Activated naive CD4-positive, alpha-beta T cell (primary cell): ENCODE results near the gene NR3C1.

Experiments used
- DNase-seq, 4 experiments: peaks; one replicate each; lab custom pipeline; 2025; lab: John Stamatoyannopoulos, UW

NR3C1 gene

DNA sequence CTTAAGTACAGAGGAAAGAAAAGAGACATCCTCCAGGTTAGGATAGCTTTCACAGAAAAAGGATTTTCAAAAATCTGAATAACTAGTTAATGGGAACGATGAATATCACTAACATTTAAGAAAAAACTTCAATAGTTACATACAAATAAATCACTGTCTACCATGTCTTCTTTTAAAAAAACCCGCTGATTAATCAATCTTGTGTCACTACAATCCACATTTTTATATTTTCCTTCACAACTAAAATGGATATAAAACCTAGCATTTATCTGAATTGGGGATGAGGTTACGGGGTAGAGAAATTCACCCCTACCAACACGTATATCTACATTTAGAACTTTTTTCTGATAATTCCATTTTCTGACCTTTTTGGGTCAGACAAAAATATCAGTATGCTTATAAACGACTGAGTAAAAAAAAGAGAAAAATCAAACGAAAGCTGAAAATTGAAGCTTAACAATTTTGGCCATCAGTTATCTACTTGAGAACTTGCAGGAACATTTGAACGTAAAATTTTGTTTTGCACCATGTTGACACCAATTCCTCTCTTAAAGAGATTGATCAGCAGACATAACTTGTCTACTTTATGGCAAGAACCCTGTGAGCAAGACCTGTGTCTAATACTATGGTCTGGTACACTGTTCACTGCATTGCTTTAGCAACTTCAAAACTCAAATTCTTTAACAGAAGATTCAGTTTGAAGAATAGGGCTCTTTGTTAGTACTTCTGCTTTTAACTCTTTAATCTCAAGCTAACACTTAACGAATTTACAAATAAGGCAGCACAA, 4.8 kb downstream of the NR3C1 start:
- DNase-seq = no peak

- no peak for DNase-seq
Measured at GRCh38 chr5:143398053-143398355, 5.5 kb downstream of the NR3C1 start.

DNA sequence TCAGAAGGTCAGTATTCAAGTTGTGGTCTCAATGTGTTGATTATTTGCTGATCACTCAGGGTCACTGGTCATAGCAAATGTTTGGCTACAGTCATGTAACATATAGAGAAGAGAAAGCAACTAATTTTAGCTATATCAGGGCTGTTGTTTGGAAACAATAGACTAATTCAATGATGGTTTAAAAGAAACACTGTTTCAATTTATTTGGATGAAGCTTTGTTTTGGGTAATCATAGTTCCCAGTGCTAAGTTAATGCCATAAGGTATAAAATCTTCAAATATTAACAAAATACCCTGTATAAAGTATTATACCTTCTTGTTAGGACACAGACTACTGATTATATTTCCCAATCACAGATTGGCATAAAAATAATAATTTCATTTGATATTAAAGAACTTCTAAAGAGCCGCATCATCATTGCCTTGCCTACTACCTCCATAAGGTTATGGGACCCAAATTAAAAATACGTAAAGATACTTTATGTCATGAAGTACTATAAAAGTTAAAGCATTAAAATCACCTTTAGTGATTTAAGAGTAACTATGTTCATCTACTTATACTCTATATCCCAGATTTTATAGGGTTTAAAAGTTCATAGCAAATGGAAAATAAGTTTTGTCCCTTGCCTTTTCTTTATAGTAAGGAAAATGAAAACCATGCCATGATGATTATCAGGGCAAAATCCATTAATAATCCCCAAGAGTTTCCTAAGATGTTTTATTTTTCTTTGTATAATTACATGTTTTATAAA, 6.0 kb downstream of the NR3C1 start:
- no peak for DNase-seq

- no peak for DNase-seq
Measured at GRCh38 chr5:143396353-143396940, 7.0 kb downstream of the NR3C1 start.

GRCh38 chr5:143395638-143396352, 7.7 kb downstream of the NR3C1 start:
- DNase-seq = no peak

DNA sequence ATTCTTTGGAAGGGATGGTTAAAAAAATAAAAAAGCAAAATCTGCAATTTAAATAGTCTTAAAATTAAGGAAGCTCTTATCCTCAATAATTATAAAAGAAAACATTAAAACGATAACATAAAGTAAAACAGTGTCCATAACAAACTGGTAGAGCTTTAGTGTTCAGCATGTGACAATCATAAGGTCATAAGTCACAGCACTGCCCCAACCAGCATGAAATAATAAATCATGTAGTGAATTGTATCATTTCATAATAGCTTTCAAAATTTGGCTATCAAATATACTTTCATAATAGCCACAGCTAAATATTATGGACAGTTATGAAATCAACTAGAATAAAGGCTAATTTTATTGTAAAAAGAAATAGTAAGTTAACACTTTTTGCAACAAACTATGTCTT, 10.0 kb downstream of the NR3C1 start:
- DNase-seq = no peak

DNA sequence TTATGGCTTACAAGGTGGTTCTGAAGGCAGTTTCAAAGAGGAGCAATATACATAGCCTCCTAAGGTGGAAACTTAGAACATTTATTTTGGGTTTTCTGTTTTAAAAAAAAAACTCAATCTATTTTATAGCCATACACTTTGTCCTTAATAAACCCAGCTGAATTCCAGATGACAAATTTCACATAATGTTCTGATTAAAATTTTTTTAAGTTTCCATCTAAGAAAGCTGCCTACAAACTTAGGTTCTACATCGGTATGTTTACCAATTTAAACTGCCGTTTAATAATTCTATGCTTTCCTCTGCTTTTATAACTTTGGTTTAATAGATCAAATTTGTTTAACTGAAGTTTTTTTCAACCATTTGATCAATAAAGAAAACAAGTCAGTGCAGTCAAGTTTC, 12.5 kb downstream of the NR3C1 start:
- no peak for DNase-seq

GRCh38 chr5:143390258-143390657, 13.2 kb downstream of the NR3C1 start:
- DNase-seq = no peak

DNA sequence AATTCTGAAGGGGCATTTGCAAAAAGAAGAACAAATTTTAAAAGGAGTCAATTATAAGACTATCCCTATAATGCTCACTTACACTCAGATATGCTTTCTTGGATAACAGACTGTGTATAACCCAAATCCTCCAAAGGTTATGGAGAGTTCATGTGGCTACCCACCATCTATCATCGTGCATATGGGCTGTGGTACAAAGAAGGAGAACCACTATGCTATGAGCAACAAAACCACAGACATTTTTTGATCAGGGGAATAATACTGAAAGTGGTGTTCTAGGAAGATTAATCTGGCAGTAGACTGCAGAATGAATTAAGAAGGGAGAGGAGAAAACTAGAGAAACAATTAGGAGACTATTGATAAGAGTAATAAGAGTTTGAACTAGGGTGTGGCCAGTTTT, 16.8 kb downstream of the NR3C1 start:
- no peak for DNase-seq

- no peak for DNase-seq
Measured at GRCh38 chr5:143384865-143385657, 18.4 kb downstream of the NR3C1 start.

DNA sequence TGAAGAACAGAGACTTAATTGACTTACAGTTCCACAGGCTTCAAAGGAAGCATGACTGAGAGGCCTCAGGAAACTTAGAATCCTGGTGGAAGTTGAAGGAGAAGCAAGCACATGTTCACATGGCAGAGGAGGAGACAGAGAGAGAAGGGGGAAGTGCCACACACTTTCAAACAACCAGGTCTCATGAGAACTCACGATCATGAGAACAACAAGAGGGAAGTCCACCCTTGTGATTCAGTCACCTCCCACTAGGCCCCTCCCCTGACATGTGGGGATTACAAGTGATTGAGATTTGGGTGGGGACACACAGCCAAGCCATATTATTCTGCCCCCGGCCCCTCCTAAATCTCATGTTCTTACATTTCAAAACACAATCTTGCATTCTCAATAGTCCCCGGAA, 19.5 kb downstream of the NR3C1 start:
- DNase-seq = no peak

- DNase-seq = no peak
Measured at GRCh38 chr5:143379606-143380005, 23.9 kb downstream of the NR3C1 start.

DNA sequence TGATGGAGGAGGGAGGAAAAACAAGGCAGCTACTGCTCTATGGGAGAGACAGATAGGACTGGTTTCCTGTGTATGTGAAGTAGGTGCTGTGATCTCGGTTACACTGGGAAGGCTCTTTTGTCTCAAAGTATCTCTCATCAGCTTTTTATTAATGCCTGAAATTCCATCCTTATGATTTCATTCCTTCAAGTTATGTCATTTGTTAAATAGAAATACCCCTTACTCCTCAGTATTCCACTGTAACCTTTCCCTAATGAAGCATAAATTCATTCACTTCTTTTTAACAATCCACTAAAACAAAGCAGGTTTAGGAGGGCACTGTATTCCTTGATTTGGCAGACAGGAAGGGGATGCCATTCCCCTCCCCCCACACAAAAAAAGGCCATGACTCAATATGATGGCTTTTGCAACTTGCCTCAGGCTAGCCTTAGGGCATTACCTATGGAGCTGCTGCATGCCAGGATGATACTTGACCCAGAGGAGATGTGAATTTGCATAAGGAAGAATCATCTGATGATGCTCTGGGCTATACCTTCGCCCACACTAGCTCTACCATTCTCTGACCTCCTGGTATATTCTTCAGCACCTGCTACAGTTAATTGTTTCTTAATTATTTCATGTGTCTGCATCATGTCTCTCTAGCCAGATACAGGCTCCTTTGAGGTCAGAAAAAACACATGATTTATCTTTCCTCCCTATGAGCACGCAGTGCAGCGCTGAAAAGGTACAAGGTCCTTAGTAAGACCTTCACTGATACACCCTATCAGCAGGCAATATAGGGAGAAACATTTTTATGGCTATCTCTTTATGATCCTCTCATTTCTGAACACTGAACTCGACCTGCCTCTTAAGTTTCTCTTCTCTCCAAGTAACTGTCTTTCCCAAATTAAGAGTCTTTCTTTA, 26.3 kb downstream of the NR3C1 start:
- DNase-seq = no peak

DNA sequence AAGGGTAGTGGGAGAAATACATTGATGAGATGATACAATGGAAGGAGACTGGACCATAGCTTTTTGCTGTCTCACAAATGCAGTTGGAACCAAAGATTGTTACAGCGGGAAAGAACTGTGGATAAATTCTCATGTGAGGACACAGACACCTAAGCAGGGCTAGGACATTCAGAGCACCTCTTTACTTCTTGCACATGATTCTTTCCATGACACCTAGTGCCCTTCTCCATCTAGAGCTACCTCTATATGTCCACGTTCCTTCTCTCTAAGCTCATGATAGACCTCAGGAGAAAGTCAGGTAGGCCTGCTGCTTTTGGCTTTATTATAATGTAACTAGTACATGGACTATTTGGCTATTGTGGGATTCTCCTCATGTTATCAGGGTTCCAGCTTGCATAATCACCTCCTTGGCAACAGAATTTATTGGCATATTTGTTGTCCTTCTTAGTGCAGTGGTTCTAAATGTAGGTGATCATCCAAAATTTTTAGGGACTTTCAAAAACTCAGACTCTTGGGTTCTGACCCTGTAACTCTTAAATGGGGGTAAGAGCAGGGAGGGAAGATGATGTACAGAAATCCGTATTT, 27.2 kb downstream of the NR3C1 start:
- no peak for DNase-seq

- no peak for DNase-seq
Measured at GRCh38 chr5:143374496-143375217, 28.8 kb downstream of the NR3C1 start.

DNA sequence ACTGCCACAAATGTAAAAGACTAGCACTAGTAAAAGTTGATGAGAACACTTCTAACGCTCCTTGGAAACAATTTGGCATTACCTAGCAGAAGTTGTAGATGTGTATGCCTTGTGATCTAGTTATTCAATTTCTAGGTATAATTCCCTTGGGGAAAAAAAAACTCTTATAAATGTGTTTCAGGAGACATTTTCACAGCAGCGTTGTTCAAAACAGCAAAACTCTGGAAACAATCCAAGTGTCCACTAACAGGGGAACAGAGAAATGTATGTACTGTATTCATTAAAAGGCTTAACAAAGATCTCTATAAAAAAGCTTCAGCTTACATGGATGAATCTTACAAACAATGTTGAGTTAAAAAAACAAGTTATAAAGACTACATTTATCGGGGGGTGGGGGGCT, 30.4 kb downstream of the NR3C1 start:
- DNase-seq = no peak

DNA sequence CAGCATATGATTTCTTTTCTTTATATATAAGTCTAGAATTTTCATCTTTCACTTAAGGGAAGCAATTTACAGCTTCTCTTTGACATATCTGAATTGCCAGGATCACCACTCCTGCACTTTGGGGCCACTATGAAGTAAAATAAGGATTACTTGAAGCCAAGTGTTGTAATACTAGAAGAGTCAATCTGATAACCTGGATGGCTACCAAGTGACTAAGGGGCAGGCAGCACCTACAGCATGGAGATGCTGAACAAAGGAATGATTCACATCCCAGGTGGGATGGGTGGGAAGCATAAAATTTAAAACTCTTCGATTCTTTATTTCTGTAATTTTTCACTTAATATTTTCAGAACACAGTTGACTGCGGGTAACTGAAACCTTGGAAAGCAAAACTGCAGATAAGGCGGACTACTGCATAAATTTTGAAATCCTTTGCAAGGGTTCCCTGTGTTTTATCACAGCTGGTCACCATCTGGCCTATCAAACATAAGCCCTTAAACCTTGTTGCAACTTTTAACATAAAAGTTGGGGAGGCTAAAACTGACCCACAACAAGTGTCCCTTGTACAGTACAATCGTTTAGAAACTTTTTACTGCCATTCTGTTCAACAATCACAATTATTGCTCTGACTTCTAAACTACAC, 31.2 kb downstream of the NR3C1 start:
- no peak for DNase-seq

DNA sequence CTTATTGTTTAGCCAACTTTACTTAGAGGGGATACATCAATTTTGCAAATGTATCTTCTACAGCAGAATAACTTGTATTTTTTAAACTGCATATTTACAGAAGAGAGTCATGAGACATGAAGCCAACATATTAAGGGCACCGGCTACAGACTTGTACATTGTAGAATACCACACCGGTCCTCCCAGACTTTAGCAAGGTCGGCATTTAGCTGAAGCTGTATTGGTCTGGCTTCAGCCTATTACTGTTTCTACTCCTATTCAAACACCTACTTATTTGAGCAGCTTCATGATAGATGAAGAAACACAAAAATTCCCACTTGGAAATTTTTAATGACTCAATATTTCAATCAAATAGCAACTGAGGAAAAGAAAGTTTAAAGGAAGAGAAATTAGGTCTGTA, 33.0 kb downstream of the NR3C1 start:
- DNase-seq = no peak

- no peak for DNase-seq
Measured at GRCh38 chr5:143364061-143364460, 39.4 kb downstream of the NR3C1 start.
